ENCODE results near the gene GPR55.

GPR55 gene

DNA sequence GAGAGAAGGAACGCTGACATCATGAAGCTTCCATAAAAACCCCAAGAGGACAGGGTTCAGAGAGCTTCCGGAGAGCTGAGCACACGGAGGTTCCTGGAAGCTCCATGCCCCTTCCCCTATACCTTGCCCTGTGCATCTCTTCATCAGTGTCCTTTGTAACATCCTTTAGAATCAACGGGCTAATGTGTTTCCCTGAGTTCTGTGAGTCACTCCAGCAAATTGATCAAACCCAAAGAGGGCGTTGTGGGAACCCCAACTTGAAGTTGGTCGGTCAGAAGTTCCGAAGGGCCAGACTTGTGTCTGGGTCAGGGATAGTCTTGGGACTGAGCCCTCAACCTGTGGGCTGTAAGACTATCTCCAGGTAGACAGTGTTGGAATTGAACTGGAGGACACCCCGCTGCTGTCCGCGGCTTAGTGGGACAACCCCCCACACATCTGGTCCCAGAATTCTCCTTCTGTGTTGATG lies 25.9 kb upstream of the GPR55 start:
- Histone ChIP-seq H3K4me3 (ENCODE audit: low read depth, low read length, poor library complexity, severe bottlenecking) (no peak overlapping the region), H3K9me3 (ENCODE audit: low read length) (no peaks in the 10 kb centered on the region), H2AFZ (ENCODE audit: low read length) (no peak overlapping the region), H3K79me2 (ENCODE audit: insufficient read depth, low read length) (no peaks in the 10 kb centered on the region), H3K9ac (ENCODE audit: low read length) (no peak overlapping the region), H3K4me2 (ENCODE audit: low read length) (no peak overlapping the region), H3K9me2 (ENCODE audit: low read depth, low read length) (no peaks in the 10 kb centered on the region), H3K27me3 (ENCODE audit: insufficient read depth, low read length) (peaks cover 7% of the 10 kb centered on the region; the same call in 1 of the 2 replicates), H3F3A (ENCODE audit: insufficient read depth, low read length) (no peaks in the 10 kb centered on the region), H4K20me1 (ENCODE audit: insufficient read depth, low read length) (no peaks in the 10 kb centered on the region), H3K36me3 (ENCODE audit: insufficient read depth, low read length) (no peaks in the 10 kb centered on the region), H3K27ac (ENCODE audit: low read depth, low read length, poor library complexity, severe bottlenecking) (no peak overlapping the region), H3K4me1 (ENCODE audit: insufficient read depth, low read length, severe bottlenecking) (no peaks in the 10 kb centered on the region)
- TF ChIP-seq EZH2 (IDR thresholded peaks at IDR 0.05; ENCODE audit: borderline replicate concordance, low read length) (no peak), CTCF (IDR thresholded peaks at IDR 0.05; ENCODE audit: low read length) (no peak)

DNA sequence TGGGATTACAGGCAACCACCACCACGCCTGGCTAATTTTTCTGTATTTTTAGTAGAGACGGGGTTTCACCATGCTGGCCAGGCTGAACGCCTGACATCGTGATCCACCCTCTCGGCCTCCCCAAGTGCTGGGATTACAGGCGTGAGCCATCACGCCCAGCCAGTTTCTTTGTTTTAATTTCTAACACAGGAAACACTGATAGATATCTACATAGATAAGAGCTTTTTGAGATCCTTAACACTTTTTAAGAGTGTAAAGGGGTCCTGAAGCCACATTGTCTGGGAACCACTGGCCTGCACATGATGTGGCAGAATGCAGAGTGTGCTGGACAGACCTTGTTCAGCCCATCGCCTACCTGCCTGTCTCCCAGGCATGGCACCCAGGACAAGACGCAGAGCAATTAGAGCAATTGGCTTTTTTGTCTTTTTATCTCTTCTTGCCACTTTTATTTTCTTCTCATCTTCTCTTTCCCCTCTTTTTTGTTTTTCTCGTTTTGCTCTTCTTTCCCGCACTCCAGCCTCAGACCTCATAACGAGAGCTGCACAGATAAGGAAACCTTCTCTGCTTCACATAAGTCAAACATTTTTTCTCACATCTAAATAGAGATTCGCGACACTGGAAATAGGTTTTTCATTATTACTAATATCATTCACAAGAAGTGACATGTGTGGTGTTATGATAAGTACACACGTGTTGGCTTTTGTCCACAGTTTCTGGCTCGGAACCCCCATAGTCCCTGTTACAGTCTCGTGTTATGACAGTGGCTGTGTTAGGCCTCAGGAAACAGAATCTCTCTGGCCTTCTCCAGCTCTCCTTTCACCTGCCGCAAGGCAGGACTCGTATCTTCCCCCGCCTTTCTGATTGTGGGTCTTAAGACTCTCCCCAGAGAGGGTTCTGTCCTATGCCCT lies 25.2 kb upstream of the GPR55 start:
- Histone ChIP-seq H3K36me3 (ENCODE audit: insufficient read depth, low read length) (no peaks in the 10 kb centered on the region), H2AFZ (ENCODE audit: low read length) (no peak overlapping the region), H3K27ac (ENCODE audit: low read depth, low read length, poor library complexity, severe bottlenecking) (no peak overlapping the region), H3K79me2 (ENCODE audit: insufficient read depth, low read length) (no peaks in the 10 kb centered on the region), H3K27me3 (ENCODE audit: insufficient read depth, low read length) (peaks cover 7% of the 10 kb centered on the region; the same call in 1 of the 2 replicates), H4K20me1 (ENCODE audit: insufficient read depth, low read length) (no peaks in the 10 kb centered on the region), H3K9me3 (ENCODE audit: low read length) (no peaks in the 10 kb centered on the region), H3K9ac (ENCODE audit: low read length) (no peak overlapping the region), H3K4me1 (ENCODE audit: insufficient read depth, low read length, severe bottlenecking) (no peaks in the 10 kb centered on the region), H3F3A (ENCODE audit: insufficient read depth, low read length) (no peaks in the 10 kb centered on the region), H3K4me3 (ENCODE audit: low read depth, low read length, poor library complexity, severe bottlenecking) (no peak overlapping the region), H3K4me2 (ENCODE audit: low read length) (no peak overlapping the region), H3K9me2 (ENCODE audit: low read depth, low read length) (no peaks in the 10 kb centered on the region)
- no peak for TF ChIP-seq CTCF (IDR thresholded peaks at IDR 0.05; ENCODE audit: low read length)
- TF ChIP-seq EZH2 (IDR thresholded peaks at IDR 0.05; ENCODE audit: borderline replicate concordance, low read length): no peak

- Histone ChIP-seq H3K4me2 (ENCODE audit: low read length) (no peak overlapping the region), H3F3A (ENCODE audit: insufficient read depth, low read length) (no peaks in the 10 kb centered on the region), H2AFZ (ENCODE audit: low read length) (no peak overlapping the region), H3K27ac (ENCODE audit: low read depth, low read length, poor library complexity, severe bottlenecking) (no peak overlapping the region), H3K9ac (ENCODE audit: low read length) (no peak overlapping the region), H4K20me1 (ENCODE audit: insufficient read depth, low read length) (no peaks in the 10 kb centered on the region), H3K79me2 (ENCODE audit: insufficient read depth, low read length) (no peaks in the 10 kb centered on the region), H3K4me3 (ENCODE audit: low read depth, low read length, poor library complexity, severe bottlenecking) (no peak overlapping the region), H3K9me2 (ENCODE audit: low read depth, low read length) (no peaks in the 10 kb centered on the region), H3K36me3 (ENCODE audit: insufficient read depth, low read length) (no peaks in the 10 kb centered on the region), H3K27me3 (ENCODE audit: insufficient read depth, low read length) (peaks cover 12% of the 10 kb centered on the region; the same call in 1 of the 2 replicates), H3K9me3 (ENCODE audit: low read length) (no peaks in the 10 kb centered on the region), H3K4me1 (ENCODE audit: insufficient read depth, low read length, severe bottlenecking) (no peaks in the 10 kb centered on the region)
- TF ChIP-seq CTCF (IDR thresholded peaks at IDR 0.05; ENCODE audit: low read length): no peak
- TF ChIP-seq EZH2 (IDR thresholded peaks at IDR 0.05; ENCODE audit: borderline replicate concordance, low read length): no peak
Measured at GRCh38 chr2:230947908-230948365, 22.9 kb upstream of the GPR55 start.
